Uterus (tissue), 4 donors: ENCODE measurements around the gene DOK7. TPM values are rescaled to one million over a fixed set of nuclear protein-coding genes. Genes with fewer than 3 reads are reported as not detected.

ENCODE experiments used
- total RNA-seq, 4 donors: library from RNA; depleted of rRNA in 3 of 4; stranded (reverse); fragments of >200 nt in 3 of 4; gene quantifications; one replicate each; pipeline versions ENCODE4 v1.1.0 to v1.2.4, GENCODE V29; 2014 to 2023
- donor health status: DM: yes; HTN: yes; CAD: no.

DOK7 gene
- total RNA-seq, 4 donors from 2014 or later, result 0.26 to 3.9 (median 0.85) TPM; not detected in 1

Other genes with a start within 250 kb of the DOK7 start
- 1 to 10 TPM in 3 of 4 donors, not detected in 1; 1.3 to 3.3 (median 2.1) TPM for gene MSANTD1, start 214.1 kb upstream of the DOK7 start, total RNA-seq
- gene RGS12, start 170.3 kb upstream of the DOK7 start, total RNA-seq, result 10 to 100 TPM in 3 of 4 donors, 1 to 10 TPM in 1; 3.5 to 63.8 (median 40.1) TPM
- 1 to 10 TPM in 1 of 4 donors, under 1 TPM in 1, not detected in 2; 0.28 to 3.1 TPM for gene HGFAC, start 21.3 kb upstream of the DOK7 start, total RNA-seq
- 100 to 1,000 TPM in 3 of 4 donors, 1 to 10 TPM in 1; 8.8 to 260 (median 164) TPM for gene LRPAP1, start 69.1 kb downstream of the DOK7 start, total RNA-seq